COR-L47 (cell line): ENCODE results near the gene PTAFR.

Source experiments
- DNase-seq: peaks from one replicate; lab custom pipeline; 2025; lab: John Stamatoyannopoulos, UW

The PTAFR gene, protein sequence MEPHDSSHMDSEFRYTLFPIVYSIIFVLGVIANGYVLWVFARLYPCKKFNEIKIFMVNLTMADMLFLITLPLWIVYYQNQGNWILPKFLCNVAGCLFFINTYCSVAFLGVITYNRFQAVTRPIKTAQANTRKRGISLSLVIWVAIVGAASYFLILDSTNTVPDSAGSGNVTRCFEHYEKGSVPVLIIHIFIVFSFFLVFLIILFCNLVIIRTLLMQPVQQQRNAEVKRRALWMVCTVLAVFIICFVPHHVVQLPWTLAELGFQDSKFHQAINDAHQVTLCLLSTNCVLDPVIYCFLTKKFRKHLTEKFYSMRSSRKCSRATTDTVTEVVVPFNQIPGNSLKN

DNA sequence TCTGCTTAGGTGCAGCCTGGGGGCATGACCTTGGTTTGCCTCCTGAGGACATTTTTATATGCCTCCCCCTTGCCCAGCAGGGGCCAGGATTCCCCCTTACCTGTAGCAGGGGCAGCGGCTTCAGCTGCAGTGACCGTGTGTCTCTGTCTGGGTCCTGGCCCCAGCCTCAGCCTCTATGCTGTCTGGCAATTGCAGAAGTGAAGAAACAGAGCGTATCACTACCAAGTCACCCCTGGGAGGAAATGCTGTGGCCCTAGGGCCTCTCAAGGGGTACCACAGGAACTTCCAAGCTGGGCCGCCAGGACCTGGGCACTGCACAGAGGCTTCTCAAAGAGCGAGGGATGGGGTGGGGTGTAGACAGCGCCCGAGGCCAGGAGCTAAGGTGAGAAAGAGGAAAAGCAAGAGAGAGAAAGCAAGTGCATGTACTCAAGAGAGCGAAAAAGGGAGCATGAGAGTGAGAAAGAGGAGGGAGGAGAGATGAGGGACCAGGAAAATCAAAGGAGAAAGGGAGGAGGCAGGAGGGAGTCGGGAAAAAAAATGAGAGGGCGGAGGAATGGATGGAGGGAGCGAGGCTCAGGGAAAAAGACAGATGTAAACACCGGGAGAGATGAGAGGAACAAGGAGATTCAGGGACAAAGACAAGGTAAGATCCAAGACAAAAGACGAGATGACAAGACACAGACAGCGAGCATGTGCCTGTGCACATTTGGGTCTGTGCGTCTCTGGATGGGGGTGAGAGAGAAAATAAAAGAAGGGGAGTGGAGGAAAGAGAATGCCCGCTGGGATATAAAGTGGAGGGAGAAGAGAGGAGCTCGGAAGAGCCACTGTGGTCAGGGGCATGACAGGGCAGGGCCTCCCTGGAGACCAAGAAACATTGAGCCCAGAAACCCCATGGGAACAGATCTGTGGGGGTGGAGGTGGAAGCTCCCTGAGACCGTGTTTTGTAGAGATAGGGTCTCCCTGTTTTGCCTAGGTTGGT lies at the start of gene PTAFR:
Gene PTAFR (minus strand): TSS at position 199 of the 979 bp plus-strand sequence. CDS start 25,669 bp downstream, outside the sequence.
- no peak for DNase-seq

DNA sequence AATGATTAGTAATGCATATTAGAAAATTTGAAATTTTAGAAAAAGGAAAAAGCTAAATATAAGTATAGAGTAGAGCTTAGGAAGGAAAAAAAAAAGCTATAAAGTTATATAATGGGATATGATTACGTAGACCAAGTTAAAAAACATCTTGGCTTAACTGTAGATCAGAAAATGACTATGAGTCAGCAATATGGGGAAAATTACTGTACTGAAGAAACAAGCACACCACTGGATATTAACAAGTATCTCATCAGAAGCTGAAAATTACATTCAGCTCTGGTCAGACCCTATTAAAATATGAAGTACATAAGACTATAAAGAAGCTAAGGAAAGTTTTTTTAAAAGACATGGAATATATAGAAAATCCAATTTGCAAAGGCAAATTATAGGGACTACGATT lies 36.8 kb upstream of the PTAFR start:
- DNase-seq: no peak

DNA sequence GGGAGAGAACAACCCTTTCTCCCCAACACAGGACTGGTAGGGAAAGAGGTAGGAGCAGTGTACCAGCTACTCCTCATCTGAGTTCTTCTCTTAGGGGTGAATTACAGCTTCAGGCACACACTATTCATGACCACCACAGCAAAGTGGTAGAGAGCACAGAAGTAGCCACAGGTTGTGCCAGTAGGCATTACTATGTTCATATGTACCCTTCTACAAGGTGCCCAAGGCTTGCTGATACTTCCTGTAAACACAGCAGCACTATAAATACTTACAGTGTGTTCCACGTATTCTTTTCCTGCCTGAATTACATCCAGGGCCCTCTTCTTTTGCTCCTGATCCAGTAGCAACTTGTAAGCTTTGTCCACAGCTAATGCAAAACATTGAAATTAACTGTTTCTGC lies 33.2 kb upstream of the PTAFR start:
- no peak for DNase-seq

DNA sequence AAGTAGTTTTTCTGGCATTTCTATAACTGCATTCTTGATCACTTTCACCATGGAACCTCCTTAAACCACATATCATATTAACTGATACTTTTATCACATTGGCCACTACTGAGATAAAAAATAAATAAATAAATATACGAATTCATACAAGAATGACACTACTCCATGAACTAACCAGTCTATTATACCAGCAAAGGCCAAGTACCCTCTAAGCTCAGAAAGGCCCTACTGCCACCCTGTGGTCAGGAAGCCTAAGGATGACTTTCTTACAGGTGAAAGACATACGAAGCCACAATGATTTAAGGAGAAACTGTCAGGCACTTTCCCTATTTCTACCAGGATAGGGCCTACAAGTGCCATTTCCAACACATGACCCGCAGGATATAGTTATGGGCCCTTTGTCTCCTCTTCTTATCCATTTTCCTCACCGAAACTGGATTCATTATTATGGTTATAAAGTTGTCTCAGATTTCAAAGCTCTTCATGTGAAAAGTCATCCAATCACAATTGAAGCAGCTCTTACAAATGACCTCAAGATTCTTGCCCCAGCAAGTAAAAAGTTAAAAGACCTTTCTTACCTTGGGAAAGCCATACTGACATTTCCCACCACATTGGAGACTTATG lies 32.4 kb upstream of the PTAFR start:
- DNase-seq: no peak

DNA sequence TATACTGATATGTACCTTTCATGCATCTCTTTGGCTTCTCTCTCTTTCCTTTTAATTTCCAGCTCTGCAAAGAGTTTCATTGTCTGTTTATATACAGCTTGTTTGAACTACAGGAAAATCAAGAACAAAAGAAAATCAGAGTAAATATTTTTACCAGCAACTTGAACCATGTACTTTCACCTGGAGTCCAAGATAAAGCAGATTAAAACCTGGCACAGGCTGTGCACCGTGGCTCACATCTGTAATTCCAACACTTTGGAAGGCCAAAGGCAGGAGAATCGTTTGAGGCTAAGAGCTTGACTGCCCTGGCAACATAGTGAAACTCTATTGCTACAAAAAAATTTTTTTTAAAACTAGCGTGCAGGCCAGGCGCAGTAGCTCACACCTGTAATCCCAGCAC lies 28.8 kb upstream of the PTAFR start:
- DNase-seq: no peak

DNA sequence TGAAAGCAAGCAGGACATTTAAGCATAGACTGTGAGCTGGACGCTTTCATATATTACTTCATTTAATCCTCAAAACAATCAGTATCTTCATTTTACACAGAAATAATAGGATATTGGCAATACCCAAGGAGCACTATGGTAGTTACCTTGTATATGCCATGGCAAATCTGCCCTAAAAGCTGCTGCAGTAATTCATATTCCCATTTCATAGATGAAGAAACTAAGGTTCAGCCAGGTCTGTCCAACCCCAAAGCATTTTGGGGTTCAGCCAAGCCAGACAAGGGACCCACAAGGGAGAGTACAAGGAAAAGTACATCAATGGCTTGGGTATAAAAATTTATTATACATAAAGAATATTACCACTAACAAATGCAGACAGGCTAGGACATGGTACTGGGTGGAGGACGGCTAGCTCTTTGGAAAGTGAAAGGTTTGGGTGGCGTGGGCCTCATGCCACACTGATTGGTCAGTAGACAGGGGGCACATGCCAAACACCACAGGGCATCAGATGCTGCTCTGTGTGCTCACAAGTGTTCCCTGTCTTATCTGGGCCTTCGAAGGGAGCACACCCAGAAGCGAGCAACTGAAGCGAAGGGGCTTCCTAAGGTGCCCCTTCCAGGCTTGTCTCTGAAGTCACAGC lies 23.9 kb upstream of the PTAFR start:
- no peak for DNase-seq

DNA sequence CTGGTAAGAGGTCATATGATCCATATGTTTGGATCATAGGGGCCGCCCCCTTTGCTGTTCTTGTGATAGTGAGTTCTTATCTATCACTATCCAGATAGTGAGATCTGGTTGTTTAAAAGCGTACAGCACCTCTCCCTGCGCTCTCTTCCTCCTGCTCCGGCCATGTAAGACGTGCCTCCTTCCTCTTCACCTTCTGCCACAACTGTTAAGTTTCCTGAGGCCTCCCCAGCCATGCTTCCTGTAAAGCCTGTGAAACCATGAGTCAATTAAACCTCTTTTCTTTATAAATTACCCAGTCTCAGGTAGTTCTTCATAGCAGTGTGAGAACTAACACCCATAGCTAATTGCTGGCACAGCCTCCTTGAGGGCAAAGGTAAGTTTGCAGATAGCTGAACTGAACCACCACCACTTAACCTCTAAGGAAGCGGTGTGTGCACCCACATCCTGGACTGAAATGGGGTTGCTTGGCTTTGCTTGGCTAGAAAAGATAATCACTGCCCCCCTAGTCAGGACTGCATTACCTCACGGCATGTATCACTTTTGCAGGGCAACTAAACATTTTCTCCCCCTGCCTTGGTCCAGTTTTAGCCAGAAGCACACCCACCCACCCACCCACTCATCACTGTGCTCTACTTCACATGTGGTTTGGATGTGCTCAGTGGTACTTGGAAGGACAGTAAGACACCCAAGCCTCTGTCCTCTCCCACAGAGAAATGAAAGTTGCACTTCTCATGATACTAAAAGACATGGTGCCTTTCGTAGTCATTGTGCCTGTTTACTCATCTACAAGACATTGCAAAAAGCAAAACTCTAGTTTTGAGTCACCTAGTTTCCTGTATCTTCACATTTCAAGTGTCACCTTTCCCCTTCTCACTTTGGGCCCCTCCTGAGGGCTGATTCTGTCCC lies 23.1 kb upstream of the PTAFR start:
- no peak for DNase-seq

DNA sequence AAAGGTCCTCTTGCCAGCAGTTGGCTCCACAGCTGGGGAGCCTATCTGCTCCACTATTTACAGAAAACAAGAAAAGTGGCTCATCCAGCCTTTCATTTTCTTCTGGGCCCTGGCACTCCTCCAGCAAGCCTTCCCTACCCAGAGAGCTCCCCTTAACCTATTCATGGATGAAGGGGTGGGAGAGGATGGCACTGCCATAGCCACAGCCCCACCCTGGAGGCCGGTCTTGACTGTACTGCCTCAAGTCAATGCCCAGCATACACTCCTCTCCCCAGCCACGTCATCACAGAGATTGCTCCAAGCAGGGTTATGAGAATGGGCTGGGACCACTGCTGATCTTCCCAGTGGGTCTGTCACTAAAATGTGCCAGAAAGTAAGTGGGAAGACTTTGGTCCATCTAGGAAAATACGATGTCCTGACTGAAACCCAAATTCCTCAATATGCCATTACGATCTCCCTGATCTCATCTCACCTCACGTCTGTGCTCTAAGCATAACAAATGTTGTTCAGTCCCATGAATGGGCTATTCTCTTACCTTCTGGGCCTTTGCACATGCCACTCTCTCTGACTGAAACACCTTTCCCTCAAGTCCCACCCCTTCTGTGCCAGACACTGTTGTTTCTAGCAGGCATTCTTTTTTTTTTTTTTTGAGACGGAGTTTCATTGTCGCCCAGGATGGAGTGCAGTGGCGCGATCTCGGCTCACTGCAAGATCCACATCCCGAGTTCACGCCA lies 21.4 kb upstream of the PTAFR start:
- peak; percentile 26 for DNase-seq

DNA sequence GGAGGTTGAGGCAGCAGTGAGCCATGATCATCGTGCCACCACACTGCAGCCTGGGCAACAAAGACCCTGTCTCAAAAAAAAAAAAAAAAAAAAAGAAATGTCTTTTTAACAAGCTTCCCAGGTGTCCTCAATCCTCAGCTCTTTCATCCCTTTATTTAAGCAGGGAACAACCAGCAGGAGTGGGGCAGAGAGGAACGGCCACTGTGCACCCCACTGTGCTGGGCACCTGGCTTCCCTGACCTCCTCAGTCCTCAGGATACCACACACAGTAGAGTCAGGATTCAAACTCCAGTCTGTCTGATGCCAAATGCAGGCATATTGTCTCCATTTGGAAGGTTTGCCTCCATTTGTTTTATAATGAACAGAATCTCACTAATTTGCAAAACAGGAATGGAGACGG lies 19.8 kb upstream of the PTAFR start:
- DNase-seq: no peak

DNA sequence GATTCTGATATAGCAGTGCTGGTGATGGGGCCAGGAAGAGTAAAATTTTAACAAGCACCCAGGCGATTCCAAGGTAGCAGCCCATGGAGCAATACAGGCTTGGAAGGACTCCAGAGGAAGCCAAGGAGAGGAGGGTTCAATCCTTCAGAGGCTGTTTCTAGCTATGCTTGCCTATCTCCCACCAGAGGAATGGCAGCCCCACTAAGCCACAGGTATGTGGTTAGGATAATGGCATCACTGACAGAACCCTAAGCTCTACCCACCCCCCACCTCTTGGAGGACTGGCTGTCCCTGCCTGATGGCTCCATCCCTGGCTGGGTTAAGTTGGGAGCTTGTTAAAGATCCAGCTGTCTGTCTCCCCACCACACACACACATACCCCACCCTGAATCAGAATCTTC lies 19.3 kb upstream of the PTAFR start:
- DNase-seq: no peak

DNA sequence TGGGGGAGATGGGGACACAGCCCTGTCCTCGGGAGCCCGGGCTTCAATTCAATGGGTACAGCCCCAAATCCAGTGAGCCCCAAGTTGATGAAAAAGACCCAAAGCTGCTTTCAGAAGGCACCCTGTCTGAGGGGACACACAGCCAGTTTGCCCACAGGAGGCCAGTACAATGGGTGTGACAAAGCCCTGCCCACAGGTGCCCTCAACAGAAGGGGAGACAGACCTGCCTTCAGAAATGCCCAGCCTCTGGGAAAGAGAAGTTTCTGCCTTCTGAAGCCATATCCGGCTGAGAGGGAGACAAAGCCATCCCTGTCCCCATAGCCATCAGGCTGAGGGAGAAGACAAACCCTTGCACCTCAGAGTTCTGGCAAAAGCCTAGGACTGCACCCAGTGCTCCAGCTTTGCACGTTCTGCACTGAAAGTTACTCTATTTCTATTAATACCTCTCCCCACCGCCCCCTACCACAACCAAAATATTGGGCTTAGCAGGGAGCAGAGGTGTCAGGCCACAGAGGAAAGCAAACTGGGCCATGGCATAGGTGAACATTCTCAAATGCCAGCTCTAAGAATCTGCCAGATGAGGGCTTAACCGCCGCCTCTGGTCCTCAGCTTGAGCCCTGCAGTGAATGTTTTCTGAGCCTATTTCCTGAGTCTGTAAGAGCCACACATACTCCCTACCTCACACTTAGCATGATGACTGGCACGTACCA lies 18.0 kb upstream of the PTAFR start:
- DNase-seq: no peak

DNA sequence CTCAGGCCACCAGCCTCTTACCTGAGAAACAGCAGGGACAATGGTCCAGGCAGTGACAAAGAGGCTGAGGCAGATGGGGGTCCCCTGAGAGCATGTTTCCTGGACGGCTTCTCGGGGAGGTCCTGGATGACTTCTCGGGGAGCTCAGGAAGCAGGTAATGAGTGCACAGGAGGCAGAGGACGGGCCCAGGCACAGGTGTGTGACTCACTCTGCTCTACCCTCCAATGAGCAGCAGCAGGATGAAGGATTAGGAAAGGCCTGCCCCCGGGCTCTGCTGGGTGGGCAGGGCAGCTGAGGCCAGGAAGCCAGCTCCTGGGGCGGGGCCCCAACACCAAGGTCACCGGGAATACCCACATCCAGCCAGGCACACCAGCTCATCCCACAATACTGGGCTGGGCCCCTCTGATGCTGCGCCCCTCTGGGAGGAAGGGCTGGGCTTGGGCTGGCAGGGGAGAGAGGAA lies 17.2 kb upstream of the PTAFR start:
- DNase-seq: no peak

DNA sequence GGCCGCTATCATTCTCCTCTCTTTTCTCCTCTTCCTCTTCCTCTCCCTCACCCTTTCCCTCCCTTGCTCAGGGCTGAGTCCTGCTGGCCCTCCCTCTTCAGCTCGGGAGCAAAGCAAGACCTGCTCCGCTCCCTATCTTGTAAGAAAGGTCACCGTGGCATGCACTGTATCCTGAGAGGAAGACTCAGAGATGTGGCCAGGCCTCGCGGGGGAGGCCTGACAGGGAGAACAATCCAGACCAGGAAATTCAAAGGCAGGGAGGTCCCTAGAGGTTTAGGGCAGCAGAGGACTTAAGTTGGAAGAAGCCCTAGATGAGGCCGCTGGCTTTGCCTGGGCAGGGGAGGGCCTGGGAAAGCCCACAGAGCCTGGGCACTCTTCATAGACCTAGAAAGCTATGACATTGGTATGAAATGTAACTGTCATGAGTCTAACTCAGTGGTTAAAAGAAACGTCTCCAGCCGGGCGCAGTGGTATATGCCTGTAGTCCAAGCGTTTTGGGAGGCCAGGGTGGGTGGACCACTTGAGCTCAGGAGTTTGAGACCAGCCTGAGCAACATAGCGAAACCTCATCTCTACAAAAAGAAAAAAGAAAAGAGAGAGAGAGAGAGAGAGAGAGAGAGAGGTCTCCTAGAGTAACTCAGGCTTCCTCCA lies 14.6 kb upstream of the PTAFR start:
- no peak for DNase-seq

DNA sequence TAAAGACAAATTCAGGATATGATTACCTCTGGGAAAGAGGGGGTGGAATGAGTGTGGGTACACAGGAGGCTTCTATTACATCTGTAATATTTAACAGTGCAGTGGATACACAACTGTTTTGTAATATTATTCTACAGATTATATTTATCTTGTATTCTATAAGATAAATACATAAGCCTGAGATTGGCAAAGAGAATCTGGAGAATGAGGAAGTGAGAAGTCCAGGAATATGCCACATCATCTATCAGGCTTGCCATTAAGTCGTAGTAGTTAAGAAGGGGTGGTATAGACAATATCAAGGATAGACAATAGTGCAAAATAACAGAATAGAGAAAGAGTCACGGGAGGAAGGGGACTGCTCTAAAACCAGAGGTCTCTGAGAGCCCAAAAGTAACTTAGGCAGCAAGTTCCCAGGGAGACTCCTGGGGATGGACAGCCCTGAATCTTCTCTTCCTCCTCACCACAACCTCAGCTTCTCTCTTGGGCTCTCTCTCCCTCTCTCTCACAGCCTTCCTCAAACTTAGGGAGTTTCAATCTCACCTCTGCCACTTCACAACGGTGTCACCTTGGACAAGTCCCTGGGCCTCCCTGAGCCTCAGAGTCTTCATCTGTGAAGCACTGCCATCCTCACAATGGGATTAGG lies 14.0 kb upstream of the PTAFR start:
- no peak for DNase-seq

DNA sequence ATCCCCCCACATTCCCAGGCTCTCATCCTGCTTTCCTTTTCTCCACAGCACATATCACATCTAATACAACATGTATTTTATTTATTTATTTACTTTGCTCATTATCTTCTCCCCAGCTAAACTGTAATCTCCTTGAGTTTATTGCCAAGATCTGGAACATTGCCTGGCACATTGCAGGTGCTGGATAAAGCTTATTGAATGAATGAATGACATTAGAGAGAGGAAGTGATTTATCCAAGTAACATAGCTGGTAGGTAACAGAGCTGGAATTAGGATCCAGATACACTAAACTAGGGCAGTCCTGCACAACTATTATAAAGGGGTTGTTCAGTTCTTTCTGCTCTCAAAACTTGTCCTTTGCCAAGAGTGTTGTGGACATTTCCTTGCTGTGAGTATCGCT lies 8.6 kb upstream of the PTAFR start:
- no peak for DNase-seq

DNA sequence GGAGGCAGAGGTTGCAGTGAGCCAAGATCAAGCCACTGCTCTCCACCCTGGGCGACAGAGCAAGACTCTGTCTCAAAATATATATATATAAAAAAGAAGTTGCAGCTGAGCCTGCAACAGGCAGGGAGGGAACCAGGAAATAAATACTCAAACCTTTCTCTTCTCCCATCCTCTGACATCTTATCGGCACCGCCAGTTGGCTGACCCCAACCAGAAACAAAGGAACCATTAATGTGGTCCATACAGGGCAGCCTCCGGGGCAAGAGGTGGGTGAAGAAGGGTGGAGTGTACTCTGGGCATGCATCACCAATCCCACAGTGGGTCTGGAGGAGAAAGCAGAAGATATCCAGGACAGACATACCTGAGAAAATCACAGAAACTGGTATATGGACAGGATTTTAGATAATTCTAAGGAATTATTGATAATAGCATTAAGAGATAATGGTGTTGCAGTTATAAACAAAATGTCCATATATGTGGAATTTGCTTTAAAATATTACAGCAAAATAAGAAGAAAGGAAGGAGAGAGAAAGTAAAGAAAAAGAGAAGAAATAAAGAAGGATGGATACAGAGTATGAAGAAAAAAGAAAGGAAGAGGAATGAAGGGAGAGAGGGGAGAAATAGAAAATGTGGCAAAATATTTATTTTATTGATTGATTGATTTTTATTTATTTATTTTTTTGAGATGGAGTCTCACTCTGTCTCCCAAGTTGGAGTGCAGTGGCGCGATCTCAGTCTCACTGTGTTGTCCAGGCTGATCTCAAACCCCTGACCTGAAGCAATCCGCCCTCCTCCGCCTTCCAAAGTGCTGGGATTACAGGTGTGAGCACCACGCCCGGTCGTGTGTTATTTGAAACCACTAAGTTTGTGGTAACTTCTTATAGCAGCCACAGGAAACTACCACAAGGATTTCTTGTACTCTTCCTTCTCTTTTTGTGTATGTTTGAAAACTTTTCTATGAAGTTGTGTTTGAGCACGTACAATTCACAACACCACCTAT lies 4.1 kb upstream of the PTAFR start:
- DNase-seq: no peak
